Measurements from ENCODE around the gene FAM50A. TPM values are rescaled to one million over a fixed set of nuclear protein-coding genes. Genes with fewer than 3 reads are reported as not detected.

The FAM50A gene
- total and polyA plus RNA-seq, 4 donors: 10.9 to 25.1 (median 14.0) TPM

DNA sequence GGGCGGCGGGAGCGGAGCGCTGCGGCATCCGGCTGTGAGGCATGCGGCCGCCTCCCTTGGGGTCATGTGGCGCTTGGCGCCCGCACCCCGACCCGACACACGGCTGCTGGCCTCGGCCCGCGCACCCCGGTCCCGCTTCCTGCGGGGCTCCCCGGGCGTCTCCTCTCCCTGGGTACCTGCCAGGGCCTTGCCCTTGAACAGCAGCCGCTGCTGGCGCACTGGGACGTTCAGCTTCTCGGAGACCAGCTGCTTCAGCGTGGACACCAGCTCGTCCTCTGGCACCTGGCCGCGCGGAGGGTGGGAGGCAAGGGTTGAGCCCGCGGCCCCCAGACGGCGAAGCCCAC, 42.1 kb downstream of the FAM50A start:
- TF ChIP-seq JUND (IDR thresholded peaks at IDR 0.05): no peak
- TF ChIP-seq RAD21 (IDR thresholded peaks at IDR 0.05): no peak
- no peak for TF ChIP-seq EGR1 (IDR thresholded peaks at IDR 0.05; ENCODE audit: low read depth in 2 of 2)
- TF ChIP-seq FOXA1 (IDR thresholded peaks at IDR 0.05): no peak
- no peak for TF ChIP-seq HNF4G (IDR thresholded peaks at IDR 0.05)
- TF ChIP-seq MAX (IDR thresholded peaks at IDR 0.05): no peak
- TF ChIP-seq TAF1 (conservative IDR thresholded peaks at IDR 0.05): no peak
- no peak for TF ChIP-seq CTCF (IDR thresholded peaks at IDR 0.05; ENCODE audit: low read depth, low read length, missing input control)
- no peak for TF ChIP-seq GABPA (IDR thresholded peaks at IDR 0.05 in 1 of 2, conservative IDR thresholded peaks at IDR 0.05 in 1 of 2)
- no peak for TF ChIP-seq NR2F2 (IDR thresholded peaks at IDR 0.05)
- TF ChIP-seq ATF3 (IDR thresholded peaks at IDR 0.05): no peak
- no peak for TF ChIP-seq YY1 (IDR thresholded peaks at IDR 0.05)
- TF ChIP-seq HNF4A (conservative IDR thresholded peaks at IDR 0.05): no peak
- peak overlapping the region; percentile 20 to 31 for H3K9ac ChIP-seq (ENCODE audit: low read depth in 1 of 2, low read length in 2 of 2)
- peak overlapping the region; percentile 67 to 73 for H3K27ac ChIP-seq (ENCODE audit: low read depth in 1 of 2, low read length in 2 of 2)
- no peaks in the 10 kb centered on the region for H3K9me3 ChIP-seq (ENCODE audit: control insufficient read depth in 4 of 4, low read length in 3 of 4)
- H3K4me1 ChIP-seq (ENCODE audit: control insufficient read depth in 4 of 4, insufficient read depth in 4 of 4, low read length in 3 of 4): peaks cover 11 to 36% (median 20%) of the 10 kb centered on the region in 4 donors
- 3% methylated on average over 35 of the region's 35 CpGs for WGBS
- peak overlapping the region; percentile 59 to 86 (median 78) for H3K4me3 ChIP-seq (ENCODE audit: low read depth in 1 of 3, low read length in 3 of 3)
- peaks cover 0 to 6% (median 2%) of the 10 kb centered on the region in 4 donors for H3K36me3 ChIP-seq (ENCODE audit: control insufficient read depth in 4 of 4, insufficient read depth in 3 of 4, low read depth in 1 of 4, low read length in 3 of 4)
- H3K27me3 ChIP-seq (ENCODE audit: control insufficient read depth in 4 of 4, insufficient read depth in 4 of 4, low read length in 3 of 4): no peaks in the 10 kb centered on the region
- no peak for DNase-seq (ENCODE audit: low spot score)

- Histone ChIP-seq H3K4me3 (ENCODE audit: low read depth in 1 of 3, low read length in 3 of 3) (peak within 1 kb of the TSS; percentile 59 to 86 (median 78)), H3K36me3 (ENCODE audit: control insufficient read depth in 4 of 4, insufficient read depth in 3 of 4, low read depth in 1 of 4, low read length in 3 of 4) (peaks cover 0 to 6% (median 2%) of the 10 kb centered on the region in 4 donors), H3K9ac (ENCODE audit: low read depth in 1 of 2, low read length in 2 of 2) (peak within 1 kb of the TSS; percentile 20 to 31), H3K27ac (ENCODE audit: low read depth in 1 of 2, low read length in 2 of 2) (peak within 1 kb of the TSS; percentile 73 to 78), H3K27me3 (ENCODE audit: control insufficient read depth in 4 of 4, insufficient read depth in 4 of 4, low read length in 3 of 4) (no peaks in the 10 kb centered on the region), H3K4me1 (ENCODE audit: control insufficient read depth in 4 of 4, insufficient read depth in 4 of 4, low read length in 3 of 4) (peaks cover 11 to 36% (median 20%) of the 10 kb centered on the region in 4 donors), H3K9me3 (ENCODE audit: control insufficient read depth in 4 of 4, low read length in 3 of 4) (no peaks in the 10 kb centered on the region)
- 2% methylated on average over 94 of the region's 95 CpGs for WGBS
- DNase-seq (ENCODE audit: low spot score): peak; percentile 62
- no peak for TF ChIP-seq SP1 (IDR thresholded peaks at IDR 0.05)
Observed at GRCh38 chrX:154486396-154487207, 42.7 kb downstream of the FAM50A start, which contains the start of gene UBL4A. UBL4A (minus strand) TSS chrX:154486615; CDS start chrX:154486584, 31 bp downstream.

GRCh38 chrX:154487518-154488290, 43.8 kb downstream of the FAM50A start:
- H3K4me3 ChIP-seq (ENCODE audit: low read depth in 1 of 3, low read length in 3 of 3): no peak overlapping the region
- H3K27me3 ChIP-seq (ENCODE audit: control insufficient read depth in 4 of 4, insufficient read depth in 4 of 4, low read length in 3 of 4): no peaks in the 10 kb centered on the region
- H3K9me3 ChIP-seq (ENCODE audit: control insufficient read depth in 4 of 4, low read length in 3 of 4): no peaks in the 10 kb centered on the region
- no peak for DNase-seq (ENCODE audit: low spot score)
- peaks cover 11 to 36% (median 20%) of the 10 kb centered on the region in 4 donors for H3K4me1 ChIP-seq (ENCODE audit: control insufficient read depth in 4 of 4, insufficient read depth in 4 of 4, low read length in 3 of 4)
- no peak overlapping the region for H3K27ac ChIP-seq (ENCODE audit: low read depth in 1 of 2, low read length in 2 of 2)
- peaks cover 0 to 6% (median 2%) of the 10 kb centered on the region in 4 donors for H3K36me3 ChIP-seq (ENCODE audit: control insufficient read depth in 4 of 4, insufficient read depth in 3 of 4, low read depth in 1 of 4, low read length in 3 of 4)
- H3K9ac ChIP-seq (ENCODE audit: low read depth in 1 of 2, low read length in 2 of 2): no peak overlapping the region
- WGBS: 96% methylated on average over 28 of the region's 28 CpGs
- TF ChIP-seq NR2F2 (IDR thresholded peaks at IDR 0.05) (no peak), MAX (IDR thresholded peaks at IDR 0.05) (no peak), FOXA1 (IDR thresholded peaks at IDR 0.05) (no peak), ATF3 (IDR thresholded peaks at IDR 0.05) (no peak), CTCF (IDR thresholded peaks at IDR 0.05; ENCODE audit: low read depth, low read length, missing input control) (no peak), FOXA2 (IDR thresholded peaks at IDR 0.05) (no peak), SP1 (IDR thresholded peaks at IDR 0.05) (no peak), YY1 (IDR thresholded peaks at IDR 0.05) (no peak), GABPA (IDR thresholded peaks at IDR 0.05 in 1 of 2, conservative IDR thresholded peaks at IDR 0.05 in 1 of 2) (no peak)

All from liver (tissue), 9 donors.